22Rv1 (cell line): ENCODE data around the gene CDCA7L.

Experiments used
- H3K27ac ChIP-seq: fragments of 450-650 bp; 2 replicates; pipeline ENCODE4 v1.5.1; 2017
- ZFX ChIP-seq: fragments of 450-650 bp; IDR thresholded peaks from 2 replicates; pipeline ENCODE4 v1.6.1; 2017; ENCODE audit warnings: antibody characterized with exemption, borderline replicate concordance
- TF ChIP-seq, protein P1 (sequence below): fragments of 450-650 bp; IDR thresholded peaks from 2 replicates; pipeline ENCODE4 v1.5.1; 2017; ENCODE audit warnings: mild to moderate bottlenecking

Gene CDCA7L

DNA sequence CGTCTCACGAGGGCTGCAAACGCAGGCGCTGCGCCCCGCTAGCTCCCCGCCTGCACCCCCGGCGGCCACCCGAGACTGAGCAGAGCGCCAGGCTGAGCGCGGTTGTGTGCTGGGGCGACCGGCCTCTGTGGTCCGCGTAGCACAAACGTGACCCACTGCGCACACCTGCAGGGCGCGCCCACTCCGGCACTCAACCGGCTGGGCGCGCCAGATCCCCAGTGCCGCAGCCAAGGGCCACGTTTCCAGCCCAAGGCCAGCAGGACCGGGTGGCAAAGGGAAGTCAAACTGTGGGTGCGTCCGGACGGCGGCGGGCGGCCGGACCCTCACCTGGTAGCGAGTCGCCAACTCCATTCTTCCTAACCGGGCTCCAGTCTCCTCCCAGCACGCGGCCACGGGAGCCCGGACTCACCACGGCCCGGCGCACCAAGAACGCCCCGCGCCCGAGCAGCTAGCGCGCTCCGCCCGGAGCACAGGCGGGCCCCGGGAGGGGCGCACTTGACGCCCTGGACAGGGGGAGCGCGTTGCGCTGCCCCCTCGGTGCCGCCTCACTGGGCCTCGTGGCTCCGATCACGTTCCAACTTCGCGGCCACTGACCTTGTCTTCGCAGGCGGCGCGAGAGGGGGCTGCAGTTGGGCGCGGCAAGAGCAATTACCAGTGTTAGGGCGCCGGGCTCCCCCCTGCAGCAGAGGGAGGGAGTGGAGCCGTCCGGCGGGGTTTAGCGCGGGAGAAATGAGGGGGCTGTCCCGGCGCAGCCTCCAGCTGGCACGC lies at the start of gene CDCA7L:
Gene CDCA7L (minus strand): TSS at position 446 of the 768 bp plus-strand sequence. CDS start 95 bp downstream, at position 351.
- TF ChIP-seq, protein P1, sequence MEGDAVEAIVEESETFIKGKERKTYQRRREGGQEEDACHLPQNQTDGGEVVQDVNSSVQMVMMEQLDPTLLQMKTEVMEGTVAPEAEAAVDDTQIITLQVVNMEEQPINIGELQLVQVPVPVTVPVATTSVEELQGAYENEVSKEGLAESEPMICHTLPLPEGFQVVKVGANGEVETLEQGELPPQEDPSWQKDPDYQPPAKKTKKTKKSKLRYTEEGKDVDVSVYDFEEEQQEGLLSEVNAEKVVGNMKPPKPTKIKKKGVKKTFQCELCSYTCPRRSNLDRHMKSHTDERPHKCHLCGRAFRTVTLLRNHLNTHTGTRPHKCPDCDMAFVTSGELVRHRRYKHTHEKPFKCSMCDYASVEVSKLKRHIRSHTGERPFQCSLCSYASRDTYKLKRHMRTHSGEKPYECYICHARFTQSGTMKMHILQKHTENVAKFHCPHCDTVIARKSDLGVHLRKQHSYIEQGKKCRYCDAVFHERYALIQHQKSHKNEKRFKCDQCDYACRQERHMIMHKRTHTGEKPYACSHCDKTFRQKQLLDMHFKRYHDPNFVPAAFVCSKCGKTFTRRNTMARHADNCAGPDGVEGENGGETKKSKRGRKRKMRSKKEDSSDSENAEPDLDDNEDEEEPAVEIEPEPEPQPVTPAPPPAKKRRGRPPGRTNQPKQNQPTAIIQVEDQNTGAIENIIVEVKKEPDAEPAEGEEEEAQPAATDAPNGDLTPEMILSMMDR, result peak; percentile 7; the same call in 1 of the 2 replicates
- TF ChIP-seq ZFX, result no peak
- H3K27ac ChIP-seq, result peak within 1 kb of the TSS; percentile 41

DNA sequence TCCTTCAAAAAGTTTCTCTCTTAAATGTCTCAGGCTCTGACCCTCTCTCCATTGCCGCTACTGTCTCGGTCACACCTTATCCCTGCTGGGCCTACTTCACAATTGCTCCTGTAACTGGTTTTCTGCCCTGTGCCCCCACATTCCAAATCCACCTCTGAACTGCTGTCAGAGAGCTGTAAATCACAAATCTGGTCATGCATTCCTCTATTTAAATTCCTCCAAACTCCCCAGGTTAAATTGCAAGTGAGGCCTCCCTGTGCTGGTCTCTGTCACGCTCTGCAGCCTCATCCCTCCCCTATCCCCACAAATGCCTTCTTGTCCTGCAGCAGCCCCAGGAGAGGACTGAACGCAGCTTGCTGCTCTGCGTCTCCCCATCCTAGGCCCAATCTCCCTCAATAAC lies 40.4 kb upstream of the CDCA7L start:
- H3K27ac ChIP-seq, result no peak overlapping the region
- TF ChIP-seq, protein P1, result no peak
- no peak for TF ChIP-seq ZFX

GRCh38 chr7:21984042-21984441 lies 38.3 kb upstream of the CDCA7L start:
- H3K27ac ChIP-seq, result no peak overlapping the region
- TF ChIP-seq, protein P1, result no peak
- no peak for TF ChIP-seq ZFX

DNA sequence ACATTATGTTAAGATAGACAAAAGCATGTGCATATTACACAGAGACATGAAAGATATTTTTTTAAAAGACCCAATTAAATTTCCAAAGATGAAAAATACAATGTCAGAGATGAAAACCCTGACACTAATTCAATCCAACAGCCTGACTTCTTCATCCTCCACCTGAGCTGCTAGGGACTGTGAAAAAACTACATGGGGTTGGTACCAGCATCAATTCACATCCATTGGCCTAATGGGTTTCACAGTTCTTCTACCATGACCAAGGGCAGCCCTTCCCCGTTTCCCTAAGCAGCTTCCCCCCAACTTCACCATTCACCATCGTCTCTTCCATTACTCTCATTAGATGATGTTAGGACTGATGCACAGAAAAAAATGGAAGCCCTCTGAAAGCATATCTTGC lies 37.4 kb upstream of the CDCA7L start:
- TF ChIP-seq ZFX, result no peak
- TF ChIP-seq, protein P1, result no peak
- H3K27ac ChIP-seq, result no peak overlapping the region

- TF ChIP-seq ZFX, result no peak
- TF ChIP-seq, protein P1, result no peak
- H3K27ac ChIP-seq, result no peak overlapping the region
These were observed 35.8 kb upstream of the CDCA7L start for GRCh38 chr7:21981524-21981923.

DNA sequence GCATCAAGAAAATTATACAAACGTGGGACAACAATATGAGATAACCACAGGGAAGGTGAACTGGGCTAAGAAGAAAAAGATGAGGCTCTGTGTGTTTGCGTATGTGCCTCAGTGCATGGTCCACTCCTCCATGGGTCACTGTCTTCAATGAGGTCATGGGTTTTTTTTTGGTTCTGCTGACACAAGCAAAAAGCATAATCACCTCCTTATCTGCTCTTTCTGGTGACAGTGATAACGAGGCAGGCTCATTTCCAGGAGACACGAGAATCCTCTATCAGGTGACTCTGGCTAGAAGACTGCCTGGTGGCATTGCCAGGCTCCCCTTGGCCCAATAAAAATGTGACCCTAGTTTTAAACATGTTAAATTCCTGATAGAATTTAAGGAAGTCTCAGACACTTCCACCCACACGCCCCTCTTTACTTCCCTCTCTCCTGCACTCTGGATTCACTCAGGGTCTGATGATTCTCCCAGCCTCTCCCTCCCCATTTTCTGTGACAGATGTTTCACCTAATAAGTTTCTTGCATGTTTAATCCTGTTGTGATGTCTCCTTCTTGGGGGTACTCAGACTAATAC lies 35.3 kb upstream of the CDCA7L start:
- TF ChIP-seq, protein P1, result no peak
- TF ChIP-seq ZFX, result no peak
- H3K27ac ChIP-seq, result no peak overlapping the region

GRCh38 chr7:21972397-21972784 lies 26.7 kb upstream of the CDCA7L start:
- TF ChIP-seq, protein P1, result no peak
- no peak for TF ChIP-seq ZFX
- H3K27ac ChIP-seq, result no peak overlapping the region
